GM12892 (cell line): ENCODE measurements around the gene TTLL4.

ENCODE experiments used
- POLR2A ChIP-seq: IDR thresholded peaks from 2 replicates; pipeline ENCODE4 v1.6.1; 2011; ENCODE audit warnings: low read depth, low read length, control low read depth
- POLR2AphosphoS5 ChIP-seq: IDR thresholded peaks from 2 replicates; pipeline ENCODE4 v1.6.1; 2011; ENCODE audit warnings: low read depth, low read length, control low read depth
- TAF1 ChIP-seq: IDR thresholded peaks from 2 replicates; pipeline ENCODE4 v1.6.1; 2011; ENCODE audit warnings: low read depth, mild to moderate bottlenecking, control low read depth, low read length, borderline replicate concordance

- TF ChIP-seq POLR2A, result no peak
- TF ChIP-seq POLR2AphosphoS5, result no peak
- no peak for TF ChIP-seq TAF1
Observed at GRCh38 chr2:218777276-218777990, 66.8 kb downstream of the TTLL4 start.
